Omental fat pad (tissue), 4 donors: Measurements from ENCODE around the gene KANSL1. TPM values are rescaled to one million over a fixed set of nuclear protein-coding genes. Genes with fewer than 3 reads are reported as not detected.

Experiments
- ATAC-seq: fragments of 150-250 bp; one replicate; pipeline ENCODE4 v1.9.1; 2016; ENCODE audit warnings: mild to moderate bottlenecking, moderate library complexity; ENCODE audit not compliant: low FRiP score
- DNase-seq: peaks from one replicate; pipeline ENCODE4 v3.0.0-alpha.2; 2019; ENCODE audit warnings: low spot score
- CTCF ChIP-seq, 3 donors: fragments of 450-650 bp; IDR thresholded peaks; one replicate each; pipeline ENCODE4 v1.5.1; 2016 to 2017; ENCODE audit warnings: antibody characterized with exemption in 3 of 3, mild to moderate bottlenecking in 3 of 3, moderate library complexity in 2 of 3
- small RNA-seq: library from RNA; depleted of rRNA; stranded (forward); fragments of <200 nt; gene quantifications from one replicate; pipeline ENCODE3, GENCODE V24; 2016
- total RNA-seq, 4 donors: library from RNA; depleted of rRNA; stranded (reverse); fragments of >200 nt; gene quantifications; one replicate each; pipeline ENCODE4 v1.1.0, GENCODE V29; 2016

Gene KANSL1
- total RNA-seq, 4 donors from 2014 or later, result 48.9 to 109 (median 57.4) TPM

DNA sequence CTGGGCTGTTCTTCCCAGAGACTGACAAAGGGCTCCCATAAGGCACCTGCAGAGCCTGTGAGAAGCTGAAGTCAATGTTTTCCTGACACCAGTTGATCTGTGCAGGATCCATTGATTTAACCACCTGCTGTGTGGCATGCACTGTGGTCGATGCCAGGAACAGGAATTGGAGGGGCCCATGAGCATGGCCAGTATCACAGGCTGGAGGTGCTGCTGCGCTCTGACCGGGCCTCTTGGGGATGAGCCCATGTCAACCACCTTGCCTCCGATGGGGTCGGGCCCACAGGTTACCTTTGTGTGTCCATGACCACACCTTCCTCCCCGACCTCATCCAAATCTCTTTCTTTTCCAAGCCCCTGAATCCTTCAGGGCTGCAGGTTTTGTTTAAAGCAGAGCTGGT lies 212.4 kb downstream of the KANSL1 start:
- ATAC-seq (no peak), DNase-seq (no peak)
- no peak for TF ChIP-seq CTCF (IDR thresholded peaks at IDR 0.05)

Small RNAs within 50 kb of the gene (small RNA-seq; reads per million reads assigned to genes)
- gene RF00019, result not detected

Other genes with a start within 250 kb of the KANSL1 start
- gene STH, start 194.2 kb downstream of the KANSL1 start, total RNA-seq, result not detected
- gene LRRC37A, start 101.7 kb upstream of the KANSL1 start, total RNA-seq, result 1 to 10 TPM; 1.6 to 4.2 (median 2.2) TPM
- 10 to 100 TPM in 2 of 4 donors, 1 to 10 TPM in 2; 7.0 to 19.4 (median 10.7) TPM for gene ARL17B, start 168.3 kb upstream of the KANSL1 start, total RNA-seq